ENCODE data around the gene PCLO.

- TF ChIP-seq POLR2A (IDR thresholded peaks at IDR 0.05; ENCODE audit: low read depth, low read length) (no peak), SPI1 (IDR thresholded peaks at IDR 0.05; ENCODE audit: low read depth, low read length) (no peak)
Measured at GRCh38 chr7:83109352-83109751, 53.3 kb downstream of the PCLO start.

Data from GM12891 (cell line).